IMR-90 (cell line): ENCODE data around the gene CDKN2B-AS1. TPM values are rescaled to one million over a fixed set of nuclear protein-coding genes. Genes with fewer than 3 reads are reported as not detected.
A peak's percentile ranks its signal among the peaks of the same experiment; 100 is the strongest.

Experiments used
- ATAC-seq: fragments of 200-7000 bp; cut with Tn5 transposase; 2 replicates; pipeline ENCODE4 v1.9.1; 2020; ENCODE audit warnings: low read depth, mild to moderate bottlenecking, moderate library complexity
- BruUV-seq: library from RNA; stranded (reverse); fragments of 400-500 nt; replicated peaks from 2 replicates; lab custom pipeline; 2021; lab: Mats Ljungman, UMichigan
- CTCF ChIA-PET: fragments of 300-600 bp; formaldehyde crosslinking; extraction: SDS; loops from one replicate; lab custom pipeline; 2021; ENCODE audit warnings: antibody characterized with exemption; lab: Yijun Ruan, JAX
- POLR2A ChIA-PET: fragments of 300-600 bp; sonication (Branson Sonifier 250); formaldehyde crosslinking; loops from one replicate; lab custom pipeline; 2022; ENCODE audit warnings: antibody characterized with exemption; ENCODE audit not compliant: unreplicated experiment; lab: Charles Lee
- DNase-seq: peaks from one replicate; pipeline ENCODE4 v3.0.0; 2013
- H2AFZ ChIP-seq: replicated peaks from 2 replicates; pipeline ENCODE3; 2013; ENCODE audit warnings: low read length, mild to moderate bottlenecking; ENCODE audit not compliant: poor library complexity
- H2AK5ac ChIP-seq: 2 replicates; pipeline ENCODE4 v1.6.1; 2013; ENCODE audit warnings: low read depth, low read length, inconsistent platforms
- H2AK9ac ChIP-seq: replicated peaks from 2 replicates; pipeline ENCODE3; 2013; ENCODE audit warnings: mild to moderate bottlenecking, low read depth, low read length, moderate library complexity; ENCODE audit not compliant: poor library complexity
- H2BK120ac ChIP-seq: 2 replicates; pipeline ENCODE4 v1.6.1; 2013; ENCODE audit warnings: low read depth, low read length, inconsistent platforms
- H2BK15ac ChIP-seq: 3 replicates; pipeline ENCODE4 v1.6.1; 2013; ENCODE audit warnings: low read depth, low read length, inconsistent platforms
- H2BK20ac ChIP-seq: 2 replicates; pipeline ENCODE4 v1.6.1; 2013; ENCODE audit warnings: low read depth, mild to moderate bottlenecking, inconsistent platforms, low read length, moderate library complexity
- H2BK5ac ChIP-seq: 2 replicates; pipeline ENCODE4 v1.6.1; 2013; ENCODE audit warnings: mild to moderate bottlenecking, low read depth, low read length, inconsistent platforms; ENCODE audit not compliant: poor library complexity, severe bottlenecking
- H3K14ac ChIP-seq: replicated peaks from 2 replicates; pipeline ENCODE4 v1.6.1; 2013; ENCODE audit warnings: low read depth, low read length, inconsistent platforms
- H3K18ac ChIP-seq: 2 replicates; pipeline ENCODE4 v1.6.1; 2013; ENCODE audit warnings: low read depth, low read length, control low read depth
- H3K23ac ChIP-seq: 2 replicates; pipeline ENCODE4 v1.6.1; 2013; ENCODE audit warnings: low read depth, low read length, inconsistent platforms
- H3K27ac ChIP-seq: 2 replicates; pipeline ENCODE4 v1.5.1; 2013; ENCODE audit warnings: mild to moderate bottlenecking, control low read depth, low read length; ENCODE audit not compliant: insufficient read depth
- H3K27me3 ChIP-seq: 2 replicates; pipeline ENCODE4 v1.6.1; 2013; ENCODE audit warnings: low read length; ENCODE audit not compliant: control insufficient read depth, insufficient read depth
- H3K36me3 ChIP-seq: 2 replicates; pipeline ENCODE4 v1.6.1; 2013; ENCODE audit warnings: low read length, mixed read lengths; ENCODE audit not compliant: control insufficient read depth, insufficient read depth
- H3K4ac ChIP-seq: 2 replicates; pipeline ENCODE4 v1.6.1; 2013; ENCODE audit warnings: low read depth, low read length, inconsistent platforms
- H3K4me1 ChIP-seq: 2 replicates; pipeline ENCODE4 v1.6.1; 2013; ENCODE audit warnings: low read length, mixed read lengths; ENCODE audit not compliant: control insufficient read depth, insufficient read depth
- H3K4me2 ChIP-seq: 2 replicates; pipeline ENCODE4 v1.6.1; 2013; ENCODE audit warnings: low read depth, mild to moderate bottlenecking, control low read depth, low read length, moderate library complexity
- H3K4me3 ChIP-seq: 2 replicates; pipeline ENCODE4 v1.5.1; 2013; ENCODE audit warnings: low read depth, mild to moderate bottlenecking, control low read depth, low read length, moderate library complexity; ENCODE audit not compliant: insufficient read depth
- H3K56ac ChIP-seq: 2 replicates; pipeline ENCODE4 v1.6.1; 2013; ENCODE audit warnings: low read length, inconsistent platforms; ENCODE audit not compliant: insufficient read depth; ENCODE audit errors: extremely low read depth
- H3K79me1 ChIP-seq, 2 experiments: 2 replicates each; pipeline ENCODE4 v1.6.1; 2013; ENCODE audit warnings: low read length in 2 of 2, inconsistent platforms in 1 of 2, low read depth in 1 of 2
- H3K9ac ChIP-seq: 2 replicates; pipeline ENCODE4 v1.6.1; 2013; ENCODE audit warnings: low read depth, low read length, control low read depth
- H3K9me1 ChIP-seq: 2 replicates; pipeline ENCODE4 v1.6.1; 2013; ENCODE audit warnings: low read length, inconsistent platforms; ENCODE audit not compliant: insufficient read depth
- H3K9me3 ChIP-seq: 2 replicates; pipeline ENCODE4 v1.6.1; 2013; ENCODE audit warnings: low read length; ENCODE audit not compliant: control insufficient read depth, insufficient read depth
- H4K20me1 ChIP-seq: 2 replicates; pipeline ENCODE4 v1.6.1; 2013; ENCODE audit warnings: low read length, inconsistent platforms; ENCODE audit not compliant: insufficient read depth
- H4K5ac ChIP-seq: 2 replicates; pipeline ENCODE4 v1.6.1; 2013; ENCODE audit warnings: mild to moderate bottlenecking, low read depth, low read length, control low read depth
- H4K8ac ChIP-seq, 2 experiments: 2 replicates each; pipeline ENCODE4 v1.6.1; 2013; ENCODE audit warnings: low read depth in 2 of 2, low read length in 2 of 2, control low read depth in 1 of 2, inconsistent platforms in 1 of 2
- H4K91ac ChIP-seq: 2 replicates; pipeline ENCODE4 v1.6.1; 2013; ENCODE audit warnings: low read depth, low read length, inconsistent platforms; ENCODE audit not compliant: insufficient read depth
- BHLHE40 ChIP-seq: fragments of 150-350 bp; IDR thresholded peaks from 2 replicates; pipeline ENCODE4 v1.6.1; 2016; ENCODE audit warnings: mild to moderate bottlenecking, low read depth, low read length
- CEBPB ChIP-seq: IDR thresholded peaks from 2 replicates; pipeline ENCODE4 v1.6.1; 2012; ENCODE audit warnings: low read depth, low read length, improper control_type of control experiment
- MAZ ChIP-seq: IDR thresholded peaks from 2 replicates; pipeline ENCODE4 v1.6.1; 2012; ENCODE audit warnings: low read depth, mild to moderate bottlenecking, low read length, improper control_type of control experiment, moderate library complexity, borderline replicate concordance
- NFE2L2 ChIP-seq: fragments of 150-350 bp; IDR thresholded peaks from 2 replicates; pipeline ENCODE4 v1.6.1; 2016; ENCODE audit warnings: low read depth, mild to moderate bottlenecking, low read length
- WGBS, 2 experiments: methylation state at CpG; one replicate each; pipeline versions ENCODE4 v1.1.5 to v1.1.7; 2013; ENCODE audit warnings: missing lambda C conversion rate in 2 of 2; ENCODE audit not compliant: insufficient read length in 1 of 2; ENCODE audit errors: extremely low coverage in 2 of 2; 5-methylcytosine and 5-hydroxymethylcytosine counted together
- dilution Hi-C: fragments of 300-500 bp; cut with HindIII; formaldehyde crosslinking; loops from one replicate; pipeline ENCODE4 v1.14.3; 2018; ENCODE audit warnings: low sequenced_read_pairs; ENCODE audit not compliant: unreplicated experiment
- in situ Hi-C: fragments of 300-500 bp; cut with MboI; formaldehyde crosslinking; loops from 3 replicates; pipeline ENCODE4 v1.14.3; 2019; ENCODE audit warnings: low sequenced_read_pairs, inconsistent platforms, mixed read lengths
- intact Hi-C: fragments of 100-400 bp; cut with micrococcal nuclease; formaldehyde crosslinking; loops from 2 replicates; pipeline ENCODE4 v1.10.0; 2022
- polyA plus RNA-seq, 3 experiments: library from polyadenylated mRNA; depleted of rRNA; stranded (reverse); fragments of >200 nt; gene quantifications; 2 replicates each; pipeline ENCODE4 v1.2.3, GENCODE V29; 2012; ENCODE audit warnings: low replicate concordance in 1 of 3
- total RNA-seq: library from RNA; depleted of rRNA; stranded (reverse); fragments of >200 nt; gene quantifications from 2 replicates; pipeline ENCODE4 v1.2.3, GENCODE V29; 2012

The CDKN2B-AS1 gene
- total and polyA plus RNA-seq, 2 of the 4 experiments (the other 2 are of a cell fraction), result 1.0 to 1.1 TPM

DNA sequence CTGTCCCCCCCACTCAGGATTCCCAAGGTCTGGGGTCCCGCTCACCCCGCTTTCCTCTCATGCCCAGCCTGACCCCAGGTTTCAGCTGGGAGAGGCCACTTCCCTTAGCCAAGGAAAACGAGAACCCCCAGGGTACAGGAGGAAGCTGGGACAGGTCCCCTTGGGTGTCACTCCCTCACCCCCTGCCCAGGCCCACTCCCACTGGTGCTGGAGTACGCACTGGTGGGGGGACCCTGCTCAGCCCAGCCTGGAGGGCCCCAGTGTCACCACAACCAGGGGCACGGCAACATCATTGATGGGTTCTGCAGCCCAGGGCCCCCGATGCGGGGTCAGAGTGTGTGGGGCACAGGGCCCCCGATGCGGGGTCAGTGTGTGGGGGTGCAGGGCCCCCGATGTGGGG is 159.5 kb downstream of the CDKN2B-AS1 start (continued):
- TF ChIP-seq BHLHE40 (no peak), NFE2L2 (no peak), CEBPB (no peak)

DNA sequence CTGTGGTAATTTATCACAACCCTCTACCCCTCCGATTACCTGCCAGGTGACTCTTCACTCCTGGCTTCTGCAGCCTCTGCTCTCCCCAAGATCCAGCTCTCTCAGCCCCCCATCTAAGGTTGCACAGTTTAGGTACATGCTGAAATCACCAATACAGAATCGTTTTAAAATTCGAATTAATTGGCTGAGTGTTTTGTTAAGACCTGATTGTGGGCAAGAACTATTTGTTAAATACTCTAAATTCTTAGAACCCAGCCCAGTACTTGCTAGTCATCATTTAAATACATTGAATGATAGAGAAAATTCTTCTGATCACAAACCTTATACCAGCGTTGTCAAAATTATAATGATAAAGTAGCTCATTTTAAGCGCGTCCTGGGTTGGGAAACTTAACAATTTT is 162.0 kb downstream of the CDKN2B-AS1 start:
- H2BK15ac ChIP-seq, result no peak overlapping the region
- H4K20me1 ChIP-seq, result no peaks in the 10 kb centered on the region
- CTCF ChIA-PET, result interaction anchor here (1.2 to 1.3 kb wide), 2 partner anchors 15 to 82 kb away, joined by 3 to 7 read pairs; no protein-coding TSS in a partner anchor
- no peak overlapping the region for H3K27ac ChIP-seq
- H3K9me3 ChIP-seq, result no peaks in the 10 kb centered on the region
- no peak overlapping the region for H2AK9ac ChIP-seq
- H3K18ac ChIP-seq, result no peak overlapping the region
- H3K4me1 ChIP-seq, result peaks cover 3% of the 10 kb centered on the region; the same call in 1 of the 2 replicates
- H3K9me1 ChIP-seq, result no peaks in the 10 kb centered on the region
- H3K27me3 ChIP-seq, result no peaks in the 10 kb centered on the region
- no peak overlapping the region for H3K9ac ChIP-seq
- intact Hi-C loops (no loop called here), dilution Hi-C loops (no loop called here), in situ Hi-C loops (no loop called here)
- TF ChIP-seq MAZ, result no peak
- no CpG with 5 or more reads among the region's 6 CpGs for WGBS, 2 experiments
- ATAC-seq, result no peak
- H3K79me1 ChIP-seq, result no peaks in the 10 kb centered on the region
- H3K4ac ChIP-seq, result peak overlapping the region; percentile 52
- no peak overlapping the region; the same call in 1 of the 2 replicates for H4K91ac ChIP-seq
- no peak overlapping the region; the same call in 1 of the 2 replicates for H3K23ac ChIP-seq
- H4K8ac ChIP-seq, result no peak overlapping the region
- no peaks in the 10 kb centered on the region for H3K36me3 ChIP-seq
- H3K56ac ChIP-seq, result no peak overlapping the region
- H4K5ac ChIP-seq, result no peak overlapping the region
- H2BK120ac ChIP-seq, result peak overlapping the region; percentile 57; the same call in 1 of the 2 replicates
- H2AFZ ChIP-seq, result no peak overlapping the region
- no peak overlapping the region; the same call in 1 of the 2 replicates for H2BK20ac ChIP-seq
- H2AK5ac ChIP-seq, result no peak overlapping the region
- POLR2A ChIA-PET, result interaction anchor here (0.8 kb wide), 1 partner anchor 9 kb away, joined by 4 read pairs; no protein-coding TSS in a partner anchor
- no peak for DNase-seq
- no peak overlapping the region for H2BK5ac ChIP-seq
- H3K14ac ChIP-seq, result 0 out of 2 replicates have a peak overlapping the region, but pooled peaks have one; percentile 61
- no TSS peak for BruUV-seq
- H3K4me3 ChIP-seq, result no peak overlapping the region
- no peak overlapping the region for H3K4me2 ChIP-seq
